NB4 (cell line): Measurements from ENCODE around the gene SPATA7.

ENCODE experiments used
- CTCF ChIP-seq: IDR thresholded peaks from one replicate; pipeline ENCODE4 v1.5.1; 2012; ENCODE audit warnings: low read depth, low read length
- MAX ChIP-seq: IDR thresholded peaks from 2 replicates; pipeline ENCODE4 v1.6.1; 2011; ENCODE audit warnings: low read depth, low read length
- MYC ChIP-seq: IDR thresholded peaks from 2 replicates; pipeline ENCODE4 v1.6.1; 2011; ENCODE audit warnings: low read depth, low read length
- POLR2A ChIP-seq: IDR thresholded peaks from 2 replicates; pipeline ENCODE4 v1.6.1; 2011; ENCODE audit warnings: mild to moderate bottlenecking; ENCODE audit not compliant: insufficient read length; ENCODE audit errors: extremely low read depth

GRCh38 chr14:88454886-88455285 is 69.4 kb downstream of the SPATA7 start:
- TF ChIP-seq CTCF = no peak
- TF ChIP-seq POLR2A = no peak
- TF ChIP-seq MAX = no peak
- TF ChIP-seq MYC = no peak
